GM03348 (cell line): ENCODE data around the gene CXCL17.

Experiments used
- DNase-seq: peaks from one replicate; pipeline ENCODE4 v3.0.0; 2012; ENCODE audit warnings: low spot score

Gene CXCL17

DNA sequence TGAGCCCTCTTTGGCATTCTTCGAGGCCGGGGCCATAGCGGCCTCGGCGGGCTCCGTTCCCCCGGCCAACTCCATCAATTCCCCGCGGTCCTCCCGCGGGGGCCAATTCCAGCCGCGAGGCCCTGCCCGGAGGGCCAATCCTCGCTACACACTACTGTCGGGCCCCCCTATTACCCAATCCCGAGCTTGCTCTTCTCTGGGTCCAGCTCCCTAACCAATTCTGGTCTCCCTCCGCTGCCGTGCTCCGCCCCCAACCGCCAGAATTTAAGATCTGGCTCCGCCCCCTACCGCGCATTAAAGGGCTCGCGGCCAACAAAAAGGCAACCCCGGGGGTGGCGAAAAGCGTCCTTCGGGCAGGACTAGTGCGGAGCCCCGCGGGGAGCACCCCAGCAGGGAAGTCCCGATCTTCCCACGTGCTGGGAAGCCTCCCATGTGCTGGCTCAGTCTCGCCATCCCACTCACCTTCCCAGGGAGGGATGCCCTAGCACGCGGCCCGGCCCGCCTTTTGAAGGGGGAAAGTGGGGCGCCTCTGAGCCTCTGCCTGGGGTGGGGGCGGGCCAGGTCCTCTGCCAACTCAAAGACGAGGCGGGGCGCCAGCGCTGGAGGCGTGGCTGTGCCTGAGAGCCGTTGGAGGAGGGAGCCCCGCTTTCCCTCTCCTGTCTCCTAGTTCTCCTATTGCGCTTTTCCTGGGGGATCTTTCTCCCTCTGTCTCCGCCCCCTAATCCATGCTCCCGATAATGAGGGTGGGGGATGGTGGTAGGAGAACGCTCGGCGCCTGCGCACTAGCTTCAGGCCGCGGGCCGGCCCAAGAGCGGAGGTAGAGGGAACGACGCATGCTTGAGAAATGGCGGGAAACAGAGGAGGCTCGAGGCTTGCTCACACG is 19.0 kb downstream of the CXCL17 start:
- peak; percentile 96 for DNase-seq

DNA sequence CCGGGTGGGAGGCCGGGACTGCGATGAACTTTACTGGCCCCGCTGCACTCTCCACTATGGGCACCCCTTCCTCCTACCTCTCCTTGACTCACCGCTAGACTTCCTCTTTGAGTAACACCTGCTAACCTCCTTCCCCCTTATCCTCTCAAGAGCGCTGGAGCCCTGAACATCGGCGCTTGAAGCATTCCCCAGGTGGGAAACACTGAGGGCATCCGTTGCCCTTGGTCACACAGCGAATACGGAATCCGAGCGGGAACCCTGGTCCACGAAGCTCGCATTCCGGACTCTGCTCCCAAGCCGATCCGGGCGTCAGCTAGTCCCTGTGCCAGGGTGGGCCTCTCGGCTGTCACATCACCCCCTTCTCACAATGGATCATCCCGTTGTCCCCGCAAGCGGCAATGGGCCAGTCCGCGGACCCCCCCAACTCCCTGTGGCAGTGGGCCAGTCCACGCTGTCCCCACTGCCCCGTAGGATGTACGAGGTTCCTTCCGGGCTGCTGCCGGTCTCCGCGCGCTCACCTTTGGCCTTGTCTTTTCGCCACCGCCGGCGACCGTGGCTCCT is 19.8 kb downstream of the CXCL17 start:
- no peak for DNase-seq

- DNase-seq = no peak
These were observed 20.4 kb downstream of the CXCL17 start for GRCh38 chr19:42422092-42422900.

GRCh38 chr19:42421591-42422031 is 21.1 kb downstream of the CXCL17 start:
- DNase-seq = no peak

DNA sequence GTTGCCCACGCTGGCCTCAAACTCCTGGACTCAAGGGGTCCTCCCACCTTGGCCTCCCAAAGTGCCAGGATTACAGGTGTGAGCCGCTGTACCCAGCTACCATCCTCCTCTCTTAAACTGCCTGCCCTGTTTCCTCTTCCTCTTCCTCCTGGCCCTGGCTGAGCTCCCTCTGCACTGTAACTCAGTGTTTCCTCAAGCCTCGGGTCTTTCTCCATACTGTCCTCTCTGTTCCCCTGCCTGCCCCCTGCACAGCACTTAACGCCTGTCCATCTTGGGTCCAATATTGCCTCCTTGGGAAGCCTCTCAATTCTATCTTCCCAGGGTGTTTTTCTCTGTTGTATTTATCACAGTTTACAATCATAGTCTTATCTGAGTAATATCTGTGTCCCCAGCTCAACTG is 21.6 kb downstream of the CXCL17 start:
- no peak for DNase-seq

DNA sequence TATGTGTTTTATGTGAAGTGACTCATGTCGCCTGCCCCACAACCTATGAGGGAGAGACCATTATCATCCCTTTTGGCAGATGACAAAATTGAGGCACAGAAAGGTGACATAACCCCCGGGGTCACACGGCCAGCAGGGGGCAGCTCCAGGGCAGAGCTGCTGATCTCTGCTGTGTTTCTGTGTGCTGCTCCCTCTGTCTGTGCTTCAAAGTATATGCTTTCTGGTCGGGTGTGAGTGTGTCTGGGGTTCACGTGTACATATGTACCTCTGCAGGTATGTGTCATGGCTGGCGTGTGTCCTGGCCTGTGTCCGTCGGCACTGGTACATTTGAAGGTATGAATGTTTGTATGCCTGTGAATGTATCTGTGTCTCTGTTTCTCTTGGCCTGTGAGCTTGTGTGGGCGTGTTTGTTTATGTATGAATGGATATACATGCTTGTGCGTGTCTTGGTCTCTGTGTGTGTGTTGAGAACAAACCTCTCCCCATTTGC is 22.6 kb downstream of the CXCL17 start:
- peak; percentile 59 for DNase-seq

GRCh38 chr19:42419309-42419708 is 23.4 kb downstream of the CXCL17 start:
- DNase-seq = no peak

- DNase-seq = no peak
These were observed 30.1 kb downstream of the CXCL17 start for GRCh38 chr19:42412661-42413076.

GRCh38 chr19:42412227-42412626 is 30.5 kb downstream of the CXCL17 start:
- no peak for DNase-seq

DNA sequence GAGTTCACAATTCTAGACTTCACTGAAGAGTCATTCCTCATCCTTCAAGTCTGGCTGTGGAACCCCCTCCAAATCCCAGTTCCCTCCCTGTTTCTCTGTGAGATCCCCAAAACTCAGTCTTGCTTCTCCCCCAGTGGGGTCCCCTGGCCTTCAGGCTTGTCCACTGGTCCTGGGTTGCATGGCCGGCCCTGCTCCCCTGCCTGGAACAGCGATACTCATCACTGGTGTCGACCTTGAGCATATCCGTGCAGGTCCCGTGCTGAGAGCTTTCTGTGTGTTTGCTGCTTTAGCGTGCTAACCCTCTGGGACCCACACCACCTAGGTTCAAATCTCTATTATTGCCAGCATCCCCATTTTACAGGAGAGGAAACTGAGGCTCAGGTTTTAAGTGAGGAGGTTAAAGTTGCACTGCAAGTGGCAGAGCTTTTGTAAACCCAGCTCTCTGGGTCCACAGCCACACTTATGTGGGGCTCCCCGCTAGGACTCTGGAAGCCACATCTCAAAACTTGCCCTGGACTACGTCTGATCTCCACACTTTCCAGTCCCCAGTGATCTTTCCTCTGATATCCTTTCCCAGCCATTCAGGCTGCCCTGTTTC is 31.1 kb downstream of the CXCL17 start:
- DNase-seq = no peak

- DNase-seq = no peak
These were observed 32.4 kb downstream of the CXCL17 start for GRCh38 chr19:42410371-42410770.

DNA sequence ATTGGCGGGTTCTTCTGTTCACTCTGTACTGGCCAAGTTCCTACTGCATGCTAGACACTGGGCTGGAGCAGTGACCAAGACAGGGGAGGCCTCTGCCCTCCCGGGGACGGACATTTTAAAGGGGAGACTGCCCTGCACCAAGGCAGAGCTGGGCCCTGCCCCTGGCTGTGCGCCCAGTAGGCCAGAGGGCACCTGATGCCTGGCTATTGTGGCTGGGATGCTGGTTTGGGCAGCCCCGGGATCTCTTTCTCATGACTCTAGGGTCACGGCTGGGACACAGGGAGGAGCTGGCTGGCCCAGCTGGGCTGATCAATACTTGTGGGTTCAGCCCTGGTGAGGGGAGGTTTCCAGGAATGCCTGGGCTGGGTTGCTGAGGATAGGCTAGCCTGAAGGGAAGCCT is 33.3 kb downstream of the CXCL17 start:
- DNase-seq = no peak

GRCh38 chr19:42407816-42408175 is 35.0 kb downstream of the CXCL17 start:
- DNase-seq = no peak

DNA sequence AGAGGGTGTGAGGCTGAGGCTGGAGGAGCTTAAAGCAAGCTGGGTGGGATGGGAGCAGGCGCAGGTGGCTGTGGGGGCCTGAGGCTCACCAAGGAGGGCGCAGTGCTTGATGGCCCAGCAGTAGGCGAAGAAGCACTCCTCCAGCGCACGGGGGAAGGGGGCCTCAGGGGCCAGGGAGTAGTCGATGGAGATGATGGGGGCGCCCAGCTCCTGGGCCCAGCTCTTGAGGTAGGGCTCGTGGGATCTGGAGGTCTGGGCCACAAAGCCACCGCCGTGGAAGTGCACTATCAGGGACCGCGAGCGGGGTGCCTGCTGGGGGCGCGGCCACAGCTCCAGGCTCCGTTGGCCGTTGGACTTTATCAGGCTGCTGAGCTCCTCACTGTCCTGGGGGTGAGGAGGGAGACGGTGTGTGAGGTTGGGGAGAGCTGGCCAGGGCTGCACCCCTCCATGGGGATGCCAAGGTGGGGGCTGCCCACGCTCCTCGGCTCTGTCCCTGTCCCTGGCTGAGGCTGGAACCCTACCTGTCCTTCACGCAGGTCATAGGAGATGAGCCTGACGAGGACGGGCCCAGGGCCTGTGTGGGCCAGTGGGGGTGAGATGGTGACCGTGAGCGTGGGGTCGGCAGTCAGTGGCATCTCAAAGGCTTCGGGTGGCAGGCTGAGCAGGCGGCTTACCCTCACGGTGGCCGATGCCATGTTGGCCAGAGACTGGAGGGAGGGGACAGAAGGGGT is 35.5 kb downstream of the CXCL17 start:
- DNase-seq = no peak

DNA sequence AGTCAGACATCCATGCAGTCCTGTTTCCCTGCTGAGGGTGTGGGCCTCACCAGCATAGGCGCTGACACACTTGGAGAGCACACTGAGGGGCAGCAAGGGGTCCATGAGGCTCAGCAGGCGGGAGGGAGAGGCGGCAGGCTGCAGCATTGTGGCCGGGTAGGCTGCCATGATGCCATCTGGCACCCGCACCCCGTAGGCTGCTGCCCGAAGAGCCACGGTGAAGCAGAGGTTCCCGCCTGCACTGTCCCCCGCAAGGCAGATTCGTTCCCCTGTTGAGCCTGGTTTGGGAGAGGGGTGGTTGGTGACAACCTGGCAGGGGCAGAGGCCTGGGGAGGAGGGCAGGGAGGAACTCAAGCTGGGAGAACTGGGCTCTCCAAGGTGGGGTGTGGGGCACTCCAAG is 36.6 kb downstream of the CXCL17 start:
- no peak for DNase-seq

DNA sequence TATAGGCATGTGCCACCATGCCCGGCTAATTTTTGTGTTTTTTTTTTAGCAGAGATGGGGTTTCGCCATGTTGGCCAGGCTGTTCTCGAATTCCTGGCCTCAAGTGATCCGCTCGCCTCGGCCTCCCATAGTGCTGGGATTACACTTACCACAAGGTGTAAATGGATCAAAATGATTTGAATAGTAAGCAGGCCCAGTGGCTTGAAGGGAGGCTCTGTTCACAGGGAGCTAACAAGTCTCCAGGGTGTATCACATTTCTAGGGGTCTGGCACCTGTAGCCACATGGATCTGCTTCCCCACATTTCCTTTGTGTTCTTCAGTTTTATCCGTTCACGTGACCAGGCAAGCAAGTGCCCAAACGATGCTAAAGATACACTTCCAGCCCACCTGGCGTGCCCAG is 39.2 kb downstream of the CXCL17 start:
- no peak for DNase-seq

DNA sequence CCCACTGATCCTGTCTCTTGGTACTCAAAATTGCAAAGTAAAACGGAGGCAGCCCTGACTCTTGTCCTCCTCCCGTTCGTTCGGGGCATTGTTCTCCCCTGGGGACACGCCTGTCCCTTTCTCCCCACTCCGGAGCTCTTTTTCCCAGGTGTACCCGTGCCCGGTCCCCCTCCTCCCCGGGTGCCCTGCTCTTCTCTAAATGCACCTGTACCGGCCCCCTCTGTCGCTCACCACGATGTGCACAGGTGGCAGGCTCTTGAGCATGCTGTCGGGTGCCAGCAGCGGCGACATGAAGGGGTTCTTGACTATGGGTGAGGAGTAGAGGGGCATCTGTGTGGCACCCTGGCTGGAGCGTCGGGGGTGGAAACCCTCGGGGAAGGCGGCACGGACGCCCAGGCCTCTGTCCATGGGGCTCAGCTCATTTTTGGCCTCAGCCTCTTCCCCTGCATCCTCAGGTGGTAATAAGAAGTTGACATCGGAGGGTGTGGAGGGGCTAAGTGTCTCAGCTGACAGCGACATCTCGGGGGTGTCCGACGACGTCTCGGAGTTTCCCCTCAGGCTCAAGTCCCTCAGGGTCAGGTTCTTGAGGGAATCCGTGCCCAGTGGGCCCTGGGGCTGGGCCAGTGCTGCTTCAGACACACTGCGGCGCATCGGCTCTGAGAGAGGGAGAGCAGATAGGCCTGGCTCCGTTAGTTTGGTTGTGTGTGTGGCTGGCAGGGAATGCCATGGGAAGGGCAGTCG is 40.2 kb downstream of the CXCL17 start:
- no peak for DNase-seq

DNA sequence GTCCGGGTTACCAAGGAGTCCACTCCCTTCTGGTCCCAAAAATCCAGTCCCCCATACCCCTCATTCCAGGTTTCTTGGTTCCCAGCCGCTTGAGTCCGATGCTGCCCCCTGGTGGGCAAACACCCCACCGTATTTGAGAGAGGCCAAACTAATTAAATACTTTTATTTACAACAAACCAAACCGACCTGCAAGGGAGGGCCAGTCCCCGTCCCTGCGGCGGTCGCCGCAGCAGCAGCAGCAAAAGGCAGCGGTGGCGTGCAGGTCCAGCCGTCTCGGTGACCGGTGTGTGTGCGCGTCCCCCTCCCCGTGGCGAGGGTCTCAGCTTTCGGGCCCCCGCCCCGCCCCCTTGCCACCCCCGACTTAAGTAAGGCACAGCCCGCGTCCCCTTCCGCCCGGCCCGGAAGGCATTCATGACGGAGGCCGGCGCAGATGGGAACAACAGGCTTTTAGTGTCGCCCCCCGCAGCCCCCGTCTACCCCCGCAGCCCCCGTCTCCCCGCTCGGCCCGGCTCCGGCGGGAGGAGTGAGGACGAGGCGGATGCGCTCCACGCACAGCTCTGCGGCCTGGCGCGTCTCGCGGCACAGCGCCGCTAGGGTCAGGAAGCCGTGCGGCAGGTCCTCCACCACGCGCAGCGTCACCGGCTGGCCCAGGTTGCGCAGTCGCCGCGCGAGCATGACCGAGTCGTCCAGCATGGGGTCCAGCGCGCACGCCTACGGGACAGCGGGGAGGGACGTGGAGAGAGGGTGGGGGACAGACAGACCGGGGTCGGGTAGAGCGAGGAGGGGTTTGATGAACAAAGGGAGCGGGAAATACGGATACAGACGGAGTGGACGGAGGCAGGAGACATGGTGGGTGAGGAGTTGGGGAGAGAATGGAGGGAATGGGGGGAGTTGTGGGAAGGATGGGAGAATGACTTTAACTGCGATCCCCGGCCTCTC is 41.1 kb downstream of the CXCL17 start:
- DNase-seq = peak; percentile 89

- no peak for DNase-seq
These were observed 42.3 kb downstream of the CXCL17 start for GRCh38 chr19:42400404-42400803.
